ENCODE results near the gene IGSF8. TPM values are rescaled to one million over a fixed set of nuclear protein-coding genes. Genes with fewer than 3 reads are reported as not detected.
A peak's percentile ranks its signal among the peaks of the same experiment; 100 is the strongest.

IGSF8 gene
- total RNA-seq, 1 donor from 2014 or later: 35.9 TPM

DNA sequence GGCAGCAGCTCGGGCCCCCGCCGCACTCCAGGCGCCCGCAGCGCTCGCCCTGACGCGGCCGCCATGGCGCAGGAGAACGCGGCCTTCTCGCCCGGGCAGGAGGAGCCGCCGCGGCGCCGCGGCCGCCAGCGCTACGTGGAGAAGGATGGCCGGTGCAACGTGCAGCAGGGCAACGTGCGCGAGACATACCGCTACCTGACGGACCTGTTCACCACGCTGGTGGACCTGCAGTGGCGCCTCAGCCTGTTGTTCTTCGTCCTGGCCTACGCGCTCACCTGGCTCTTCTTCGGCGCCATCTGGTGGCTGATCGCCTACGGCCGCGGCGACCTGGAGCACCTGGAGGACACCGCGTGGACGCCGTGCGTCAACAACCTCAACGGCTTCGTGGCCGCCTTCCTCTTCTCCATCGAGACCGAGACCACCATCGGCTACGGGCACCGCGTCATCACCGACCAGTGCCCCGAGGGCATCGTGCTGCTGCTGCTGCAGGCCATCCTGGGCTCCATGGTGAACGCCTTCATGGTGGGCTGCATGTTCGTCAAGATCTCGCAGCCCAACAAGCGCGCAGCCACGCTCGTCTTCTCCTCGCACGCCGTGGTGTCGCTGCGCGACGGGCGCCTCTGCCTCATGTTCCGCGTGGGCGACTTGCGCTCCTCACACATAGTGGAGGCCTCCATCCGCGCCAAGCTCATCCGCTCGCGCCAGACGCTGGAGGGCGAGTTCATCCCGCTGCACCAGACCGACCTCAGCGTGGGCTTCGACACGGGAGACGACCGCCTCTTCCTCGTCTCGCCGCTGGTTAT is 14.2 kb downstream of the IGSF8 start:
- Histone ChIP-seq H3K27ac (no peak overlapping the region), H3K36me3 (peaks cover 14% of the 10 kb centered on the region), H3K9me3 (no peaks in the 10 kb centered on the region), H3K27me3 (ENCODE audit: low read depth) (peaks cover 54% of the 10 kb centered on the region), H3K4me1 (peaks cover 8% of the 10 kb centered on the region), H3K4me3 (peak overlapping the region; percentile 41)
- DNase-seq (peak; percentile 86), ATAC-seq (peak; percentile 86 to 91)
- TF ChIP-seq CTCF (IDR thresholded peaks at IDR 0.05): peak; percentile 70
- intact Hi-C loops (cut with DNase I): no loop called here

GRCh38 chr1:160082926-160083325 is 15.5 kb downstream of the IGSF8 start:
- Histone ChIP-seq H3K27ac (no peak overlapping the region), H3K27me3 (ENCODE audit: low read depth) (peaks cover 62% of the 10 kb centered on the region), H3K4me3 (no peak overlapping the region), H3K36me3 (peaks cover 2% of the 10 kb centered on the region), H3K9me3 (no peaks in the 10 kb centered on the region), H3K4me1 (peaks cover 8% of the 10 kb centered on the region)
- ATAC-seq (no peak), DNase-seq (no peak)
- intact Hi-C loops (cut with DNase I): no loop called here
- no peak for TF ChIP-seq CTCF (IDR thresholded peaks at IDR 0.05)

DNA sequence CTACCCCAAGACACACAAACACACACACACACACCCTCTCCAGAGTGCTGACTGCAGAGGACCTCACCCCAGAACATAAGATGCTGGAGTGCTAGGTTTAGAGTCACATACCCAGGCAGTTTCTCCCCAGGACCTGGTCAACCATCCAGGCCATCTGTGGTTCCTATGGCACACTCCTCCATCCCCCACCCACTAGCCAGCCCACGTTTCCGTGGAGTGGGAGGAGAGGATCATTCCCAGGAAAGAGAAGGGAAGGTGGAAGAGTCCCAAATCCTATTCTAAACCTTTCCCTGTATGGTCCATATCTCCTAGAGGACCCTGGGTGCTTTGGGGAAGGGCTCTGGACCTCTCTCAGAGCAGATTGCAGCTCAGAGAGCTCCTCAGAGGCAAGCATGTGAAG is 15.9 kb downstream of the IGSF8 start:
- no peak overlapping the region for H3K4me3 ChIP-seq
- peaks cover 8% of the 10 kb centered on the region for H3K4me1 ChIP-seq
- DNase-seq: no peak
- H3K27ac ChIP-seq: no peak overlapping the region
- H3K36me3 ChIP-seq: no peaks in the 10 kb centered on the region
- TF ChIP-seq CTCF (IDR thresholded peaks at IDR 0.05): no peak
- H3K9me3 ChIP-seq: no peaks in the 10 kb centered on the region
- intact Hi-C loops (cut with DNase I): no loop called here
- H3K27me3 ChIP-seq (ENCODE audit: low read depth): peaks cover 62% of the 10 kb centered on the region
- ATAC-seq: no peak

DNA sequence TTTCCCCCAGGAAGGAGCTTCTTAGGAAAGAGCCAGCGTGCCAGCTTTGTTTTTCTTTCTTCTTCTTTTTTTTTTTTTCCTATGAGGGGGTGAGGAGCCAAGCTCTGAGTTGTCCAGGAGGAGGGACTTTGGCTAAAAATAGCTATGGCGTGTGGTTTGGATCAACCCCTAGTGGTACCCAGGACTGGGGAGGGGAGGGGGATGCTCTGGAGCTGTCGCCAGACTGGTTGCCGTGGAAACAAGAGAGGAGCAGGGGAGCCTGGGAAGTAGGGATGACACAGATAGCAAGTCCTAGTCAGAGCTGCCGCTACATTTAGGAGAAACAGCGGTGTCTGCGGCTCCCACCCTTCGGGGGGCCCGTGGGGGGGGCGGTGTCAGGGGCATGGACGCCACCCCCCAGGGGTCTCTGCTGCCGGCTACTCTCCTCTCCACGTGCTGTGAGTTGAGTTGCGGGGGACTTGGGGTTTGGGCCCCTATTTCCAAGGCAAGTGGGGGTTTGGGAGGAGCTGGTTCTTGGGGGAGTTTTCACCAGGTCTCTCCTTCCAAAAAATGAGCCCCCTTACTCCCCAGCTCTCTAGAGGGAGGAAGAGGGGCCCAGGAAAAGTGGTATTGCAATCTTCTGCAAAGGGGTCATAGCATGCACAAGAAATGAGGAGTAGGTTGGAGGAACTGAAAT is 17.0 kb downstream of the IGSF8 start, which contains the start of gene KCNJ9:
KCNJ9 (plus strand) TSS at position 278 of the 676 bp plus-strand sequence. CDS start 2,493 bp downstream, outside the sequence.
- H3K27me3 ChIP-seq (ENCODE audit: low read depth): peaks cover 62% of the 10 kb centered on the region
- H3K4me1 ChIP-seq: peaks cover 8% of the 10 kb centered on the region
- no peak within 1 kb of the TSS for H3K27ac ChIP-seq
- TF ChIP-seq CTCF (IDR thresholded peaks at IDR 0.05): no peak
- no peak within 1 kb of the TSS for H3K4me3 ChIP-seq
- no peaks in the 10 kb centered on the region for H3K36me3 ChIP-seq
- no peak for DNase-seq
- intact Hi-C loops (cut with DNase I): no loop called here
- no peak for ATAC-seq
- no peaks in the 10 kb centered on the region for H3K9me3 ChIP-seq

DNA sequence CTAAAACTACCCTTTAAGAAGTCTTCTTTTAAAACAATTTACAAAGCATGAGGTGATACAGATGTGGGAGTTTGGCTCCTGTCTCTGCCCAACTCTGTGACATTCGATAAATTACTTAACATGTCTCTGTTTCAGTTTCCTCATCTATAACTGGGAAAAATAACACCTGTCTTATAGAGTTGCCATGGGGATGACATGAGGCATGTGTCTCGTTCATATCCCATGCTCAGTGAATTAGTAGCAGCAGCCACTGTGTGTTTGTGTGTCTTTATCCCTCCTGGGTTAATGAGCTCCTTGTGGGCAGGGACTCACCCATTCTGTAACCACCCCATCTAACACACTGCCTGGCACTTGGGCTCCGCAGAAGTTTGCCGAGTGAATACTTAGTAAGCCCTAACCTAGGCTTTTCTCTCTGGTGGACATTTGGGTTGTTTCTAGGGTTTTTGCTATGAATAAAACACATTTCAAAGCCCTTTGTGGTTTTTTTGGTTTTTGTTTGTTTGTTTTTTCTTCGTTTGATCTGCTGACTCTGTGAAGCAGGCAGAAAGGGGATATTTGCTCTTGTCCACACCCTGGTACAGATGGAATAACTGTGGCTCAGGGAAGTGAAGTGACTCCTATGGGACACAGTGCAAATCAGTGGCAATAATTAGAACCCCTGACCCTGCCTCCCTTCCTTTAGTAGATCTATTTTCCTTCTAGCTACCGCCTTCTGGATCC is 17.9 kb downstream of the IGSF8 start:
- Histone ChIP-seq H3K4me3 (no peak overlapping the region), H3K36me3 (no peaks in the 10 kb centered on the region), H3K4me1 (peaks cover 8% of the 10 kb centered on the region), H3K27ac (no peak overlapping the region), H3K27me3 (ENCODE audit: low read depth) (peaks cover 62% of the 10 kb centered on the region), H3K9me3 (no peaks in the 10 kb centered on the region)
- no peak for TF ChIP-seq CTCF (IDR thresholded peaks at IDR 0.05)
- ATAC-seq (no peak), DNase-seq (no peak)
- intact Hi-C loops (cut with DNase I): no loop called here

All from lower lobe of right lung (tissue), 2 donors.